Measurements from ENCODE around the gene BTLA. TPM values are rescaled to one million over a fixed set of nuclear protein-coding genes. Genes with fewer than 3 reads are reported as not detected.

Gene BTLA
- total and polyA plus RNA-seq, 4 donors: 0.06 to 0.32 (median 0.12) TPM

DNA sequence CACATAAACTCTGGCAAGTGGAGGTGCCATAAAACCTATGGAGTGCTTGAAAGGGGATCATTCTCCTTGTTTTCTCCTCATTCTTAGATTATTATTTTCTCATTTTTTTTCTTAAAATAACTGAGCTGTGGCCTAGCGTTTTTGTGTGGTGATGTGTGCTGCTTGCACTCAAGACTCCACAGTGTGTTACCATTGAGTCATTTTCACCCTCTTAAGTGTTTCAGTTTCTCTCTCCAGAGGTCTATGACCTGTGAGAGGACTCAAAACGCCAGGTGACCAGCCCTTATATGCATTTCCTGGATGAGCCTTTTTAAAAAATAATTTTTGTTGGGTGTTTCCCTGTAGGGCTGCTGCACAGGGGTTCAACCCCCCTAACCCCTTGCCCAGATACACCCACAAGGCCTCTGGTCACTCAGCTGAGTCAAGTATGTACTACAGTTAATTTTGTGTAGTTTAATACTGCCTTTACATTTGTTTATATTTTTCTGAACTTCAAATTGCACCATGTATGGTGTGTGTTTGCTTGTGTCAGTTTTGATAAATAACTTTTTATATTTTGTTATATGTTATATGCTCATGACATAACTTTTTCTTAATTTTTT, 15.4 kb upstream of the BTLA start:
- Histone ChIP-seq H3K4me1 (ENCODE audit: control insufficient read depth, insufficient read depth, low read length) (no peaks in the 10 kb centered on the region), H3K27me3 (ENCODE audit: control insufficient read depth, insufficient read depth, low read length) (no peaks in the 10 kb centered on the region), H3K27ac (ENCODE audit: low read depth, low read length) (no peak overlapping the region), H3K9me3 (ENCODE audit: control insufficient read depth, insufficient read depth, low read length) (peaks cover 3% of the 10 kb centered on the region), H3K36me3 (ENCODE audit: control insufficient read depth, insufficient read depth, low read length) (no peaks in the 10 kb centered on the region), H3K4me3 (ENCODE audit: low read depth, low read length) (no peak overlapping the region)
- no CpG with 5 or more reads among the region's 2 CpGs for WGBS (ENCODE audit: insufficient coverage)
- no peak for DNase-seq (ENCODE audit: low read depth in 4 of 6, low spot score in 6 of 6)

- H3K36me3 ChIP-seq (ENCODE audit: control insufficient read depth, insufficient read depth, low read length): no peaks in the 10 kb centered on the region
- H3K27me3 ChIP-seq (ENCODE audit: control insufficient read depth, insufficient read depth, low read length): no peaks in the 10 kb centered on the region
- no peak overlapping the region for H3K4me3 ChIP-seq (ENCODE audit: low read depth, low read length)
- peaks cover 3% of the 10 kb centered on the region for H3K9me3 ChIP-seq (ENCODE audit: control insufficient read depth, insufficient read depth, low read length)
- no peak overlapping the region for H3K27ac ChIP-seq (ENCODE audit: low read depth, low read length)
- no peak for DNase-seq (ENCODE audit: low read depth in 4 of 6, low spot score in 6 of 6)
- H3K4me1 ChIP-seq (ENCODE audit: control insufficient read depth, insufficient read depth, low read length): no peaks in the 10 kb centered on the region
These were observed 13.0 kb upstream of the BTLA start for GRCh38 chr3:112512320-112512719.

DNA sequence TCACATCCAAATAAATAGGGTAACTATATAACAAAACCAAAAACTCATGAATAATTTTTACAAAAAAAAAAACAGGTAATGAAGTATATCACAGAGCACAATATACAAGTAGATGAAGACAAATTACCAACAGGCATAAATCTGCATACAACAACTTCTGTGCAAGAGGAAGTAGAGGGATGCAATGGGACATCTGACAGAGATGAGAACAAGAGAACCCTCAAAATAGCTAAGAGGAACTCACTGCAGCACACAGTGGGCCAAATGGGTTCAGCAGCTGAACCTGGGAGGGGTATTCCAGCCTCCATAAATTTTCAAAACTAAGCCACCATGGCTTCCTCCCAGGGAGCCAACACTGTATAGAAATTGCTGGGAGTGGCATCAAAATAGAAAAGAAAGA, 9.6 kb upstream of the BTLA start:
- Histone ChIP-seq H3K9me3 (ENCODE audit: control insufficient read depth, insufficient read depth, low read length) (peaks cover 3% of the 10 kb centered on the region), H3K36me3 (ENCODE audit: control insufficient read depth, insufficient read depth, low read length) (no peaks in the 10 kb centered on the region), H3K4me3 (ENCODE audit: low read depth, low read length) (no peak overlapping the region), H3K4me1 (ENCODE audit: control insufficient read depth, insufficient read depth, low read length) (no peaks in the 10 kb centered on the region), H3K27me3 (ENCODE audit: control insufficient read depth, insufficient read depth, low read length) (no peaks in the 10 kb centered on the region), H3K27ac (ENCODE audit: low read depth, low read length) (no peak overlapping the region)
- DNase-seq (ENCODE audit: low read depth in 4 of 6, low spot score in 6 of 6): no peak

GRCh38 chr3:112508261-112508660, 9.0 kb upstream of the BTLA start:
- Histone ChIP-seq H3K36me3 (ENCODE audit: control insufficient read depth, insufficient read depth, low read length) (no peaks in the 10 kb centered on the region), H3K4me3 (ENCODE audit: low read depth, low read length) (no peak overlapping the region), H3K9me3 (ENCODE audit: control insufficient read depth, insufficient read depth, low read length) (peaks cover 3% of the 10 kb centered on the region), H3K27me3 (ENCODE audit: control insufficient read depth, insufficient read depth, low read length) (no peaks in the 10 kb centered on the region), H3K4me1 (ENCODE audit: control insufficient read depth, insufficient read depth, low read length) (no peaks in the 10 kb centered on the region), H3K27ac (ENCODE audit: low read depth, low read length) (no peak overlapping the region)
- DNase-seq (ENCODE audit: low read depth in 4 of 6, low spot score in 6 of 6): no peak
- WGBS (ENCODE audit: insufficient coverage): 83% methylated on average over 1 of the region's 2 CpGs

DNA sequence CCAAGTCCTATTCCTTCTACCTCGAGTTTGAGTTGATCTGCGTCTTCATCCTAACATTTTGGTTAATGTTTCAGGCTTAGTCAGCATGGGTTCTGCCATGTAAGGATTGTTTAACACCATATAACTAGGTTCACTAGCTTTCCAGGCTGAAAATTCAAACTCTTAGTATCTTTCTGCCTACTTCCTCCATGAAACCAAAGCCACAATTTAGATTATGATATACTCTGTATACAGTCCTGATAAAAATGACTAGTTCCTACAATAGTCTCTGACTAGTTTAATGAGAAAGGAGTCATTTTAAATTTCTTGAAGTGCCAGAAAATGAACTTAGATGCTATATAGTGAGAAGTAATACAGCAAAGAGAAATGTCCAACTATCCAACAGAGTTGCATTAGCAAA, 6.6 kb upstream of the BTLA start:
- no peak for DNase-seq (ENCODE audit: low read depth in 4 of 6, low spot score in 6 of 6)
- no peaks in the 10 kb centered on the region for H3K27me3 ChIP-seq (ENCODE audit: control insufficient read depth, insufficient read depth, low read length)
- no peaks in the 10 kb centered on the region for H3K4me1 ChIP-seq (ENCODE audit: control insufficient read depth, insufficient read depth, low read length)
- H3K4me3 ChIP-seq (ENCODE audit: low read depth, low read length): no peak overlapping the region
- 75% methylated on average over 1 of the region's 2 CpGs for WGBS (ENCODE audit: insufficient coverage)
- H3K36me3 ChIP-seq (ENCODE audit: control insufficient read depth, insufficient read depth, low read length): no peaks in the 10 kb centered on the region
- H3K27ac ChIP-seq (ENCODE audit: low read depth, low read length): no peak overlapping the region
- H3K9me3 ChIP-seq (ENCODE audit: control insufficient read depth, insufficient read depth, low read length): no peaks in the 10 kb centered on the region

GRCh38 chr3:112504123-112504522, 4.9 kb upstream of the BTLA start:
- Histone ChIP-seq H3K27me3 (ENCODE audit: control insufficient read depth, insufficient read depth, low read length) (no peaks in the 10 kb centered on the region), H3K27ac (ENCODE audit: low read depth, low read length) (no peak overlapping the region), H3K4me1 (ENCODE audit: control insufficient read depth, insufficient read depth, low read length) (no peaks in the 10 kb centered on the region), H3K36me3 (ENCODE audit: control insufficient read depth, insufficient read depth, low read length) (no peaks in the 10 kb centered on the region), H3K4me3 (ENCODE audit: low read depth, low read length) (no peak overlapping the region), H3K9me3 (ENCODE audit: control insufficient read depth, insufficient read depth, low read length) (no peaks in the 10 kb centered on the region)
- DNase-seq (ENCODE audit: low read depth in 4 of 6, low spot score in 6 of 6): no peak
- 86% methylated on average over 3 of the region's 3 CpGs for WGBS (ENCODE audit: insufficient coverage)

DNA sequence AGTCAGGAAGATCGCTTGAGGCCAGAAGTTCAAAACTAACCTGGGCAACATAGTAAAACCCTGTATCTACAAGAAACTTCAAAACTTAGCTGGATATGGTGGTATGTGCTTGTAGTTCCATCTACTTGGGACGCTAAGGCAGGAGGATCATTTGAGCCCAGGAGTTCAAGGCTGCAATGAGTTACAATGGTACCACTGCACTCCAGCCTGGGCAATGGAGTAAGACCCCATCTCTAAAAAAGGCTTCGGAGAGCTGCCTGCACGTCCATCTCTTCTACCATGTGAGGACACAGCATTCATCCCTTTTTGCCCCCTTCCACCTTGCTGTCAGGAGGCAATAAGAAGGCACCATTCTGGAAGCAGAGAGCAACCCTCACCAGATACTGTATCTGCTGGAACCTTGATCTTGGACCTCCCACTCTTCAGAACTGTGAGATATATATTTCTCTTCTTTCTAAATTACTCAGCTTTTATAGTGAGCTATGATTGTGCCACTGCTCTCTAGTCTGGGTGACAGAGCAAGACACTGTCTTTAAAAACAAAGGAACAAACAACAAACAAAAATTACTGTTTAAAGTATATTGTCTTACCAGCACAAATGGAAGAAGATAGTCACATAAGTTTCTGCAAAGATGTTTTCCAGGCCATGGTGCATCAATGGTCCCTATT, 4.2 kb upstream of the BTLA start:
- Histone ChIP-seq H3K36me3 (ENCODE audit: control insufficient read depth, insufficient read depth, low read length) (no peaks in the 10 kb centered on the region), H3K9me3 (ENCODE audit: control insufficient read depth, insufficient read depth, low read length) (no peaks in the 10 kb centered on the region), H3K4me1 (ENCODE audit: control insufficient read depth, insufficient read depth, low read length) (no peaks in the 10 kb centered on the region), H3K27ac (ENCODE audit: low read depth, low read length) (no peak overlapping the region), H3K27me3 (ENCODE audit: control insufficient read depth, insufficient read depth, low read length) (no peaks in the 10 kb centered on the region), H3K4me3 (ENCODE audit: low read depth, low read length) (no peak overlapping the region)
- 95% methylated on average over 2 of the region's 4 CpGs for WGBS (ENCODE audit: insufficient coverage)
- DNase-seq (ENCODE audit: low read depth in 4 of 6, low spot score in 6 of 6): no peak

GRCh38 chr3:112500621-112501020, 1.3 kb upstream of the BTLA start:
- no CpG with 5 or more reads among the region's 2 CpGs for WGBS (ENCODE audit: insufficient coverage)
- H3K4me1 ChIP-seq (ENCODE audit: control insufficient read depth, insufficient read depth, low read length): no peaks in the 10 kb centered on the region

DNA sequence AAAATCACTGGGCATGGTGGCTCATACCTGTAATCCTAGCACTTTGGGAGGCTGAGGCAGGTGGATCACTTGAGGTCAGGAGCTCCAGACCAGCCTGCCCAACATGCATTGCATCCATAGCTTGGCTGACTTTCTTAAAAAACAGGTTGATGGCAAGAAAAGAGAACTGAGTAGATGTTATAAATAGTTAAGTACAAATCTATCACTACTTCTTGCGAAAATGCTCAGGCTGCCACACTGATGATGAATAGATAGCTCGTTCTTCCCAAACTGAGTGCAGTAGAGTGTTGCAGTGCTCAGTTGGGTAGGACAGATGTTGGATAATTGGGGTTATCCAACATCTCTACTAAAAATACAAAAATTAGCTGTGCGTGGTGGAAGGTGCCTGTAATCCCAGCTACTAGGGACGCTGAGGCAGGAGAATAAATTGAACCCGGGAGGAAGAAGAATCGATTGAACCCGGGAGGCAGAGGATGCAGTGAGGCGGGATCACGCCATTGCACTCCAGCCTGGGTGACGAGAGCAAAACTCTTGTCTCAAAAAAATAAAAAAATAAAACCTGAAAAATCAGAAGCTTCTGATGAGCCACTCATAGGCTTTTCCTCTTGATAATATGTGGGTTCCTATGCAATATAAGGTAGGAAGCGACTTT, 1.2 kb downstream of the BTLA start:
- H3K36me3 ChIP-seq (ENCODE audit: control insufficient read depth, insufficient read depth, low read length): no peaks in the 10 kb centered on the region
- no peaks in the 10 kb centered on the region for H3K4me1 ChIP-seq (ENCODE audit: control insufficient read depth, insufficient read depth, low read length)
- no peak overlapping the region for H3K27ac ChIP-seq (ENCODE audit: low read depth, low read length)
- no peaks in the 10 kb centered on the region for H3K27me3 ChIP-seq (ENCODE audit: control insufficient read depth, insufficient read depth, low read length)
- H3K9me3 ChIP-seq (ENCODE audit: control insufficient read depth, insufficient read depth, low read length): no peaks in the 10 kb centered on the region
- no peak overlapping the region for H3K4me3 ChIP-seq (ENCODE audit: low read depth, low read length)
- no peak for DNase-seq (ENCODE audit: low read depth in 4 of 6, low spot score in 6 of 6)
- WGBS (ENCODE audit: insufficient coverage): 100% methylated on average over 3 of the region's 11 CpGs

More at GRCh38 chr3:112500621-112501020, 1.3 kb upstream of the BTLA start:
- H3K36me3 ChIP-seq (ENCODE audit: control insufficient read depth, insufficient read depth, low read length): no peaks in the 10 kb centered on the region
- H3K4me3 ChIP-seq (ENCODE audit: low read depth, low read length): no peak overlapping the region
- DNase-seq (ENCODE audit: low read depth in 4 of 6, low spot score in 6 of 6): no peak
- no peaks in the 10 kb centered on the region for H3K9me3 ChIP-seq (ENCODE audit: control insufficient read depth, insufficient read depth, low read length)
- H3K27me3 ChIP-seq (ENCODE audit: control insufficient read depth, insufficient read depth, low read length): no peaks in the 10 kb centered on the region
- no peak overlapping the region for H3K27ac ChIP-seq (ENCODE audit: low read depth, low read length)

Data from spinal cord (tissue), 10 donors.